HepG2 (cell line): ENCODE data around the gene IPMK. TPM values are rescaled to one million over a fixed set of nuclear protein-coding genes. Genes with fewer than 3 reads are reported as not detected.

Experiments
- ATAC-seq: fragments of 200-7000 bp; cut with Tn5 transposase; 3 replicates; pipeline ENCODE4 v1.9.1; 2020; ENCODE audit warnings: mild to moderate bottlenecking, moderate library complexity
- BruUV-seq: library from RNA; stranded (reverse); fragments of 400-500 nt; replicated peaks from 2 replicates; lab custom pipeline; 2021; lab: Mats Ljungman, UMichigan
- CTCF ChIA-PET: fragments of 300-600 bp; formaldehyde crosslinking; extraction: SDS; loops from one replicate; lab custom pipeline; 2021; ENCODE audit warnings: low total read pairs, inconsistent platforms, low intra/inter-chr PET ratio; lab: Yijun Ruan, JAX
- POLR2A ChIA-PET: fragments of 350-600 bp; sonication (Branson Sonifier 250); formaldehyde crosslinking; loops from one replicate; lab custom pipeline; 2020; ENCODE audit warnings: antibody characterized with exemption, inconsistent platforms; lab: Yijun Ruan, JAX
- DNase-seq: peaks from one replicate; pipeline ENCODE4 v3.0.0-alpha.2; 2015; ENCODE audit warnings: low spot score
- FAIRE-seq: peaks from 3 replicates; lab custom pipeline; 2011; peaks lifted over from hg19 to GRCh38; lab: Jason Lieb, UNC
- H2AFZ ChIP-seq: one replicate; pipeline ENCODE4 v1.6.1; 2011; ENCODE audit warnings: low read length, inconsistent platforms
- H3K27ac ChIP-seq: fragments of 300-600 bp; 3 replicates; pipeline ENCODE4 v1.8.0; 2011; ENCODE audit warnings: mixed run types, mild to moderate bottlenecking, mixed read lengths, low read length, inconsistent platforms; ENCODE audit not compliant: insufficient read depth; ENCODE audit errors: extremely low read length
- H3K27me3 ChIP-seq, 2 experiments: fragments of 200-600 bp in 1 of 2; 2 replicates in 1 of 2; 3 replicates in 1 of 2; pipeline versions ENCODE4 v1.6.0 to v1.8.0; 2011; ENCODE audit warnings: low read length in 2 of 2, mild to moderate bottlenecking in 2 of 2, moderate library complexity in 2 of 2, inconsistent platforms in 1 of 2; ENCODE audit not compliant: insufficient read depth in 2 of 2, control insufficient read depth in 1 of 2
- H3K36me3 ChIP-seq, 2 experiments: fragments of 200-600 bp in 1 of 2; replicated peaks in 1 of 2; 2 replicates in 1 of 2; 3 replicates in 1 of 2; pipeline versions ENCODE4 v1.5.1 to v1.8.0; 2011; ENCODE audit warnings: low read length in 2 of 2, inconsistent platforms in 1 of 2; ENCODE audit not compliant: insufficient read depth in 2 of 2, control insufficient read depth in 1 of 2
- H3K4me1 ChIP-seq: 2 replicates; pipeline ENCODE4 v1.5.1; 2012; ENCODE audit warnings: low read length, inconsistent platforms; ENCODE audit not compliant: insufficient read depth
- H3K4me2 ChIP-seq: 2 replicates; pipeline ENCODE4 v1.6.0; 2011; ENCODE audit warnings: low read depth, low read length, inconsistent platforms
- H3K4me3 ChIP-seq, 3 experiments: fragments of 200-600 bp in 1 of 3; sonication (generic), shearing (Covaris generic) in 1 of 3; replicated peaks in 1 of 3; 2 replicates each; pipeline ENCODE4 v1.5.1; 2011 to 2016; ENCODE audit warnings: low read length in 3 of 3, inconsistent platforms in 2 of 3, low read depth in 2 of 3, mild to moderate bottlenecking in 2 of 3, control low read depth in 1 of 3, mixed read lengths in 1 of 3; ENCODE audit not compliant: insufficient read depth in 1 of 3
- H3K79me2 ChIP-seq: one replicate; pipeline ENCODE4 v1.6.1; 2011; ENCODE audit warnings: low read length, inconsistent platforms; ENCODE audit not compliant: insufficient read depth
- H3K9ac ChIP-seq: 2 replicates; pipeline ENCODE4 v1.6.0; 2011; ENCODE audit warnings: mild to moderate bottlenecking, low read depth, low read length, inconsistent platforms; ENCODE audit not compliant: insufficient read depth
- H3K9me3 ChIP-seq: 2 replicates; pipeline ENCODE4 v1.5.1; 2012; ENCODE audit warnings: mild to moderate bottlenecking, low read length
- H4K20me1 ChIP-seq: 2 replicates; pipeline ENCODE4 v1.6.0; 2011; ENCODE audit warnings: inconsistent platforms, mild to moderate bottlenecking, low read length, moderate library complexity; ENCODE audit not compliant: insufficient read depth
- ATF2 ChIP-seq: sonication (generic); formaldehyde crosslinking; IDR thresholded peaks from 2 replicates; pipeline ENCODE4 v1.4.0; 2020; ENCODE audit warnings: missing genetic modification reagents
- BCL6 ChIP-seq: IDR thresholded peaks from 2 replicates; pipeline ENCODE4 v1.6.1; 2016; ENCODE audit warnings: missing genetic modification reagents, missing compliant biosample characterization
- ETV5 ChIP-seq: IDR thresholded peaks from 2 replicates; pipeline ENCODE4 v1.6.1; 2018; ENCODE audit warnings: missing biosample characterization, missing genetic modification reagents, inconsistent platforms, borderline replicate concordance
- HIC2 ChIP-seq: sonication (generic); formaldehyde crosslinking; IDR thresholded peaks from 2 replicates; pipeline ENCODE4 v1.9.0; 2022; ENCODE audit warnings: low read depth, missing genetic modification reagents
- KLF16 ChIP-seq, 2 experiments: sonication (generic) in 1 of 2; formaldehyde crosslinking in 1 of 2; IDR thresholded peaks; 2 replicates each; pipeline versions ENCODE4 v1.6.1 to v1.8.0; 2016 to 2023; ENCODE audit warnings: missing genetic modification reagents in 2 of 2, missing compliant biosample characterization in 1 of 2
- ZNF256 ChIP-seq: sonication (generic); formaldehyde crosslinking; conservative IDR thresholded peaks from 2 replicates; pipeline ENCODE4 v1.4.0; 2020; ENCODE audit warnings: missing genetic modification reagents
- ZNF788 ChIP-seq: sonication (generic); formaldehyde crosslinking; IDR thresholded peaks from 2 replicates; pipeline ENCODE4 v1.5.0; 2020; ENCODE audit warnings: mild to moderate bottlenecking, missing genetic modification reagents, borderline replicate concordance
- WGBS: methylation state at CpG from one replicate; pipeline ENCODE4 v1.1.6; 2017; ENCODE audit warnings: low lambda C conversion rate; 5-methylcytosine and 5-hydroxymethylcytosine counted together
- in situ Hi-C: cut with HindIII; loops from 2 replicates; pipeline ENCODE4 v1.10.0; 2017; ENCODE audit warnings: low pct_unique_long_range_greater_than_20kb; ENCODE audit not compliant: extremely low pct_ligation_motif_present
- intact Hi-C: fragments of 100-400 bp; cut with micrococcal nuclease; formaldehyde crosslinking; loops from one replicate; pipeline ENCODE4 v1.10.0; 2022; ENCODE audit not compliant: unreplicated experiment
- polyA plus RNA-seq, 8 experiments: library from polyadenylated mRNA; depleted of rRNA in 3 of 8; stranded (reverse) in 7 of 8; unstranded in 1 of 8; fragments of >200 nt; fragmentation: Illumina TruSeq in 4 of 8; extraction: Trizol in 4 of 8; gene quantifications; 2 replicates each; pipeline versions ENCODE4 v1.2.1 to v1.2.3, GENCODE V29; 2011 to 2016; ENCODE audit warnings: low read depth in 4 of 8, missing spikeins in 1 of 8, mixed read lengths in 1 of 8; ENCODE audit not compliant: insufficient read depth in 1 of 8
- total RNA-seq, 5 experiments: library from RNA; depleted of rRNA; stranded (reverse); fragments of >200 nt; fragmentation: Illumina TruSeq; extraction: Trizol; gene quantifications; 2 replicates each; pipeline ENCODE4 v1.2.3, GENCODE V29; 2016; ENCODE audit warnings: low read depth in 1 of 5
- TF ChIP-seq, protein P1 (sequence below): sonication (generic); formaldehyde crosslinking; IDR thresholded peaks from 2 replicates; pipeline ENCODE4 v1.4.0; 2020; ENCODE audit warnings: low read depth, missing genetic modification reagents
- TF ChIP-seq, protein P2 (sequence below): sonication (generic); formaldehyde crosslinking; IDR thresholded peaks from 2 replicates; pipeline ENCODE4 v1.8.1; 2023; ENCODE audit warnings: missing genetic modification reagents, mild to moderate bottlenecking, borderline replicate concordance

IPMK gene
- total and polyA plus RNA-seq, 2 of the 13 experiments (the other 11 are each of a cell fraction or from before 2014, with no cell fraction given): 2.7 to 3.9 TPM

- FAIRE-seq: no peak
- TF ChIP-seq KLF16 (CRISPR knock-in tag; IDR thresholded peaks at IDR 0.05) (peak; percentile 96), ATF2 (CRISPR knock-in tag) (peak; percentile 88), HIC2 (CRISPR knock-in tag) (peak; percentile 76; the same call in 1 of the 2 replicates), BCL6 (CRISPR knock-in tag) (peak; percentile 80), ZNF256 (CRISPR knock-in tag) (peak; percentile 96), ETV5 (CRISPR knock-in tag) (0 out of 2 replicates have a peak, but pooled peaks have one; percentile 51), ZNF788 (CRISPR knock-in tag) (peak; percentile 93)
- TF ChIP-seq, protein P1, sequence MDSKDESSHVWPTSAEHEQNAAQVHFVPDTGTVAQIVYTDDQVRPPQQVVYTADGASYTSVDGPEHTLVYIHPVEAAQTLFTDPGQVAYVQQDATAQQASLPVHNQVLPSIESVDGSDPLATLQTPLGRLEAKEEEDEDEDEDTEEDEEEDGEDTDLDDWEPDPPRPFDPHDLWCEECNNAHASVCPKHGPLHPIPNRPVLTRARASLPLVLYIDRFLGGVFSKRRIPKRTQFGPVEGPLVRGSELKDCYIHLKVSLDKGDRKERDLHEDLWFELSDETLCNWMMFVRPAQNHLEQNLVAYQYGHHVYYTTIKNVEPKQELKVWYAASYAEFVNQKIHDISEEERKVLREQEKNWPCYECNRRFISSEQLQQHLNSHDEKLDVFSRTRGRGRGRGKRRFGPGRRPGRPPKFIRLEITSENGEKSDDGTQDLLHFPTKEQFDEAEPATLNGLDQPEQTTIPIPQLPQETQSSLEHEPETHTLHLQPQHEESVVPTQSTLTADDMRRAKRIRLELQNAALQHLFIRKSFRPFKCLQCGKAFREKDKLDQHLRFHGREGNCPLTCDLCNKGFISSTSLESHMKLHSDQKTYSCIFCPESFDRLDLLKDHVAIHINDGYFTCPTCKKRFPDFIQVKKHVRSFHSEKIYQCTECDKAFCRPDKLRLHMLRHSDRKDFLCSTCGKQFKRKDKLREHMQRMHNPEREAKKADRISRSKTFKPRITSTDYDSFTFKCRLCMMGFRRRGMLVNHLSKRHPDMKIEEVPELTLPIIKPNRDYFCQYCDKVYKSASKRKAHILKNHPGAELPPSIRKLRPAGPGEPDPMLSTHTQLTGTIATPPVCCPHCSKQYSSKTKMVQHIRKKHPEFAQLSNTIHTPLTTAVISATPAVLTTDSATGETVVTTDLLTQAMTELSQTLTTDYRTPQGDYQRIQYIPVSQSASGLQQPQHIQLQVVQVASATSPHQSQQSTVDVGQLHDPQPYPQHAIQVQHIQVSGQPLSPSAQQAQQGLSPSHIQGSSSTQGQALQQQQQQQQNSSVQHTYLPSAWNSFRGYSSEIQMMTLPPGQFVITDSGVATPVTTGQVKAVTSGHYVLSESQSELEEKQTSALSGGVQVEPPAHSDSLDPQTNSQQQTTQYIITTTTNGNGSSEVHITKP: peak; percentile 59; the same call in 1 of the 2 replicates
- TF ChIP-seq, protein P2, sequence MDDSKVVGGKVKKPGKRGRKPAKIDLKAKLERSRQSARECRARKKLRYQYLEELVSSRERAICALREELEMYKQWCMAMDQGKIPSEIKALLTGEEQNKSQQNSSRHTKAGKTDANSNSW (CRISPR knock-in tag): peak; percentile 95; the same call in 1 of the 2 replicates
These were observed 1.5 kb upstream of the IPMK start, which contains the start of gene CISD1 for GRCh38 chr10:58268946-58269781. Gene CISD1, plus strand, starts transcription at chr10:58269162. Its CDS starts 112 bp downstream, at chr10:58269274.

More at GRCh38 chr10:58268946-58269781, 1.5 kb upstream of the IPMK start, which contains the start of gene CISD1:
- Histone ChIP-seq H2AFZ (peak within 1 kb of the TSS; percentile 80), H3K79me2 (peaks cover 66% of the 10 kb centered on the region), H3K36me3 (no peaks in the 10 kb centered on the region), H3K4me2 (peak within 1 kb of the TSS; percentile 97), H3K4me1 (peaks cover 34% of the 10 kb centered on the region), H3K27me3 (no peaks in the 10 kb centered on the region; a peak in 1 of 5 replicates), H3K4me3 (peak within 1 kb of the TSS; percentile 74 to 88 (median 83)), H3K27ac (peak within 1 kb of the TSS; percentile 92), H3K9ac (peak within 1 kb of the TSS; percentile 80), H3K9me3 (no peaks in the 10 kb centered on the region), H4K20me1 (peaks cover 8% of the 10 kb centered on the region; the same call in 1 of the 2 replicates)
- DNase-seq (peak; percentile 99), ATAC-seq (peak; percentile 80)
- CTCF ChIA-PET: no interaction called here
- in situ Hi-C loops (no loop called here), intact Hi-C loops (loop anchor here (1.0 to 5.0 kb wide), 4 partner anchors 22 to 116 kb away; partner anchors contain the start of genes TFAM and UBE2D1)
- BruUV-seq: no TSS peak
- POLR2A ChIA-PET: interaction anchor here (0.6 to 3.9 kb wide), 16 partner anchors 9 to 1639 kb away, joined by 3 to 33 read pairs (median 3); partner anchors contain the start of genes PHYHIPL and TFAM
- WGBS: under 1% methylated on average over 48 of the region's 66 CpGs
